Endothelial cell (in vitro differentiated cells): ENCODE measurements around the gene PELO. TPM values are rescaled to one million over a fixed set of nuclear protein-coding genes. Genes with fewer than 3 reads are reported as not detected.

Experiments used
- DNase-seq: peaks from one replicate; pipeline ENCODE4 v3.0.0; 2021; ENCODE audit warnings: low spot score
- H3K27ac Mint-ChIP-seq: one replicate; pipeline ENCODE4 v1.8.0; 2021; ENCODE audit warnings: mixed read lengths, inconsistent platforms; ENCODE audit not compliant: unreplicated experiment
- H3K27me3 Mint-ChIP-seq: one replicate; pipeline ENCODE4 v1.8.0; 2021; ENCODE audit warnings: mild to moderate bottlenecking, moderate library complexity, mixed read lengths, inconsistent platforms; ENCODE audit not compliant: unreplicated experiment
- H3K36me3 Mint-ChIP-seq: one replicate; pipeline ENCODE4 v1.8.0; 2021; ENCODE audit warnings: mild to moderate bottlenecking, low read depth, mixed read lengths, inconsistent platforms; ENCODE audit not compliant: unreplicated experiment
- H3K4me1 Mint-ChIP-seq: one replicate; pipeline ENCODE4 v1.8.0; 2021; ENCODE audit warnings: mild to moderate bottlenecking, mixed read lengths, inconsistent platforms; ENCODE audit not compliant: unreplicated experiment
- H3K4me3 Mint-ChIP-seq: one replicate; pipeline ENCODE4 v1.8.0; 2021; ENCODE audit warnings: mild to moderate bottlenecking, mixed read lengths, inconsistent platforms; ENCODE audit not compliant: unreplicated experiment
- H3K9me3 Mint-ChIP-seq: one replicate; pipeline ENCODE4 v1.8.0; 2021; ENCODE audit warnings: mixed read lengths, inconsistent platforms; ENCODE audit not compliant: unreplicated experiment
- CTCF ChIP-seq: fragments of 200-600 bp; sonication (generic); IDR thresholded peaks from one replicate; pipeline ENCODE4 v1.5.0; 2021; ENCODE audit warnings: antibody characterized with exemption; ENCODE audit not compliant: unreplicated experiment
- long read RNA-seq: library from polyadenylated mRNA; unstranded; transcript quantifications from one replicate; pipeline ENCODE4 v2.0.0, GENCODE V29; 2020; ENCODE audit not compliant: unreplicated experiment
- total RNA-seq: library from RNA; stranded (reverse); fragmentation: NEBNext Ultra II Directional; extraction: Animal tissue kit (Norgen Biotek cat#: 25700); gene quantifications from one replicate; pipeline ENCODE4 v1.2.1, GENCODE V29; 2021; ENCODE audit not compliant: unreplicated experiment

Gene PELO, protein sequence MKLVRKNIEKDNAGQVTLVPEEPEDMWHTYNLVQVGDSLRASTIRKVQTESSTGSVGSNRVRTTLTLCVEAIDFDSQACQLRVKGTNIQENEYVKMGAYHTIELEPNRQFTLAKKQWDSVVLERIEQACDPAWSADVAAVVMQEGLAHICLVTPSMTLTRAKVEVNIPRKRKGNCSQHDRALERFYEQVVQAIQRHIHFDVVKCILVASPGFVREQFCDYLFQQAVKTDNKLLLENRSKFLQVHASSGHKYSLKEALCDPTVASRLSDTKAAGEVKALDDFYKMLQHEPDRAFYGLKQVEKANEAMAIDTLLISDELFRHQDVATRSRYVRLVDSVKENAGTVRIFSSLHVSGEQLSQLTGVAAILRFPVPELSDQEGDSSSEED
- 31.0 TPM for total RNA-seq
- long read RNA-seq, full-length matches to known transcripts: 1 of 76 reads
- long read RNA-seq, partial matches to known transcripts: 75 of 76 reads
- long read RNA-seq, other reads (novel, unspliced or antisense): 0 of 76 reads

- peak; percentile 84 for DNase-seq
- Mint-ChIP-seq H3K27ac (peak within 1 kb of the TSS; percentile 88), H3K36me3 (peaks cover 6% of the 10 kb centered on the region), H3K4me1 (peaks cover 29% of the 10 kb centered on the region), H3K27me3 (no peaks in the 10 kb centered on the region), H3K4me3 (peak within 1 kb of the TSS; percentile 94), H3K9me3 (no peaks in the 10 kb centered on the region)
- TF ChIP-seq CTCF: peak; percentile 31
Observed at GRCh38 chr5:52787600-52788504, at the start of gene PELO, which contains the start of gene ITGA1. Gene PELO (plus strand): TSS chr5:52787916. CDS start chr5:52800395, 12,479 bp downstream. Gene ITGA1 (plus strand): TSS chr5:52787916. CDS start chr5:52788354, 438 bp downstream.

- DNase-seq: no peak
- Mint-ChIP-seq H3K27ac (no peak overlapping the region), H3K9me3 (no peaks in the 10 kb centered on the region), H3K36me3 (no peaks in the 10 kb centered on the region), H3K27me3 (no peaks in the 10 kb centered on the region), H3K4me3 (no peak overlapping the region), H3K4me1 (peaks cover 6% of the 10 kb centered on the region)
- TF ChIP-seq CTCF: no peak
Observed at GRCh38 chr5:52738095-52738506, 49.6 kb upstream of the PELO start.

GRCh38 chr5:52740007-52740406, 47.7 kb upstream of the PELO start:
- Mint-ChIP-seq H3K4me1 (peaks cover 6% of the 10 kb centered on the region), H3K36me3 (no peaks in the 10 kb centered on the region), H3K27me3 (no peaks in the 10 kb centered on the region), H3K27ac (no peak overlapping the region), H3K9me3 (no peaks in the 10 kb centered on the region), H3K4me3 (no peak overlapping the region)
- no peak for DNase-seq
- TF ChIP-seq CTCF: no peak

- no peaks in the 10 kb centered on the region for H3K27me3 Mint-ChIP-seq
- H3K36me3 Mint-ChIP-seq: no peaks in the 10 kb centered on the region
- no peak for TF ChIP-seq CTCF
- H3K4me3 Mint-ChIP-seq: no peak overlapping the region
- no peak overlapping the region for H3K27ac Mint-ChIP-seq
- H3K9me3 Mint-ChIP-seq: no peaks in the 10 kb centered on the region
- no peak for DNase-seq
- H3K4me1 Mint-ChIP-seq: peaks cover 4% of the 10 kb centered on the region
Observed at GRCh38 chr5:52743012-52743411, 44.7 kb upstream of the PELO start.
